Activated naive CD4-positive, alpha-beta T cell treated with anti-CD3 and anti-CD28 coated beads, Interleukin-2, amount 50 U/mL, for 72 hours (primary cell): ENCODE measurements around the gene MAGEA4. TPM values are rescaled to one million over a fixed set of nuclear protein-coding genes. Genes with fewer than 3 reads are reported as not detected.

Source experiments
- total RNA-seq, 2 donors: library from RNA; stranded (reverse); gene quantifications; one replicate each; pipeline ENCODE4 v1.2.3, GENCODE V29; 2022

MAGEA4 gene
- total RNA-seq, 2 donors from 2014 or later, result not detected

Other genes starting within 250 kb of the MAGEA4 start
- gene PRRG3, start 217.4 kb upstream of the MAGEA4 start, total RNA-seq, result not detected
- gene FATE1, start 196.9 kb upstream of the MAGEA4 start, total RNA-seq, result not detected
- gene CNGA2, start 178.1 kb upstream of the MAGEA4 start, total RNA-seq, result not detected
- not detected for gene GABRE, start 61.8 kb downstream of the MAGEA4 start, total RNA-seq
- not detected for gene MAGEA10, start 225.7 kb downstream of the MAGEA4 start, total RNA-seq